ENCODE results near the gene MYH10.

- TF ChIP-seq CTCF (IDR thresholded peaks at IDR 0.05) (no peak), POLR2A (IDR thresholded peaks at IDR 0.05) (no peak), EP300 (IDR thresholded peaks at IDR 0.05) (no peak)
Measured at GRCh38 chr17:8552577-8553320, 77.8 kb downstream of the MYH10 start.

All from ovary (tissue), 3 donors.